ENCODE data around the gene MB21D2.
"Not testable (repeated sequence)": the region's sequence is repeated elsewhere in the genome, so short reads cannot be mapped to it uniquely, and the experiment has no call there.

MB21D2 gene

GRCh38 chr3:192917404-192918274, at the start of gene MB21D2:
TSS of gene MB21D2 (minus strand) at chr3:192917856. CDS start at chr3:192917840, 16 bp downstream.
- peak; percentile 28 for DNase-seq (ENCODE audit: low read depth)

DNA sequence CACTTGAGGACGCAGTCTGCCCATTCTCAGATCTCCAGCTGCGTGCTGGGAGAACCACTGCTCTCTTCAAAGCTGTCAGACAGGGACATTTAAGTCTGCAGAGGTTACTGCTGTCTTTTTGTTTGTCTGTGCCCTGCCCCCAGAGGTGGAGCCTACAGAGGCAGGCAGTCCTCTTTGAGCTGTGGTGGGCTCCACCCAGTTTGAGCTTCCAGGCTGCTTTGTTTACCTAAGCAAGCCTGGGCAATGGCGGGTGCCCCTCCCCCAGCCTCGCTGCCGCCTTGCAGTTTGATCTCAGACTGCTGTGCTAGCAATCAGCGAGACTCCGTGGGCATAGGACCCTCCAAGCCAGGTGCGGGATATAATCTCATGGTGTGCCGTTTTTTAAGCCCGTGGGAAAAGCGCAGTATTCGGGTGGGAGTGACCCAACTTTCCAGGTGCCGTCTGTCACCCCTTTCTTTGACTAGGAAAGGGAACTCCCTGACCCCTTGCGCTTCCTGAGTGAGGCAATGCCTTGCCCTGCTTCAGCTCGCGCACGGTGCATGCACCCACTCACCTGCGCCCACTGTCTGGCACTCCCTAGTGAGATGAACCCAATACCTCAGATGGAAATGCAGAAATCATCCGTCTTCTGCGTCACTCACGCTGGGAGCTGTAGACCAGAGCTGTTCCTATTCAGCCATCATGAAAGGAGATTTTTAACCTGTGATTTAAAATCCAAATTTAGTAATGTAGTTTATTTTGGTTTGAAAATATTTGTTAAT, 47.5 kb upstream of the MB21D2 start:
- DNase-seq (ENCODE audit: low read depth), result not testable (repeated sequence)

GRCh38 chr3:192959773-192960172, 42.1 kb upstream of the MB21D2 start:
- DNase-seq (ENCODE audit: low read depth), result no peak

- no peak for DNase-seq (ENCODE audit: low read depth)
Observed at GRCh38 chr3:192958219-192958872, 40.7 kb upstream of the MB21D2 start.

DNA sequence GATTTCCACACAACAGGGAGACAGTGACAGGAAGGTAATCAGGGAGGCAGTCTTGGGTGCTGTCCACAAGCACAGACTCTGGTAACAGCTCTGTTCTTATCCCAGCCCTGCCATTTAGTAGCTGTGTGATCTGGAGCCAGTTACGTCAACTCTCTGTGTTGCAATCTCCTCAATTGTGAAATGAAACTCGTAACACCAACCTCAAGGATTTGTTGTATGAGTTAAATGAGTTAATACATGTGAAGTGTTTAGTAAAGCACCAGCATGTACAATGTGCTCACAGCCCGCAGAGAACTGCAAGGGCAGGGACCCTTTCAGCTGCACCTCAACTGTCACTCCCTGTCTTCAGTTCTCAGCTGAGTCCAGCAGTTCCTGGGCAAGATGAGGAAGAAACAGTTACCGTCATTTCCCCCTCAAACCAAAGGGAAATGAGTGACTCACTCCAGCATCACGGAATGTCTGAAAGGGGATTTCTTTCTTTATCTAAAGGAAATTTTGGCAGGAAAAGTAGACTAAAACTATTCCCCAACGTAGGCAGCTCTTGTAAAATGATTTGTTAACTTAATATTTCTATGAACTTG, 39.9 kb upstream of the MB21D2 start:
- DNase-seq (ENCODE audit: low read depth), result no peak

GRCh38 chr3:192953926-192954325, 36.3 kb upstream of the MB21D2 start:
- DNase-seq (ENCODE audit: low read depth), result no peak

GRCh38 chr3:192947421-192947820, 29.8 kb upstream of the MB21D2 start:
- no peak for DNase-seq (ENCODE audit: low read depth)

DNA sequence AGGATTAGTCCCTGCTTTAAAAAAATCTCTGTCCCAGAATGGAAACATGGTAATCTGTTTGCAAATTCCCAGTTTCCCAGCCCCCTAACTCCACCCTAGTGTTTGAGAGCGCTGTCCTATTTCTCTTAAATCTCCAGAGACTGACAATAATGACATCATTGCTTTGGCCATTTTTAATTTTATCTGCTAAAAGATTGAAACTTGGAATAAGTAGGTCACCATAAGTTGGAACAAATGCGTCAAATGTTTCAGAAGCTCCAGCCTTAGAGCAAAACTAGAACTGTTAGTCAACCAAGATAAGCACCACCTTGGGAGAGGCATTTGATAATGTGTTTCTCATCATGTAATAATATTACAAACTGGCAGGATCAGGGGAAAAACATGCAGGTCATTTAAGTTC, 25.7 kb upstream of the MB21D2 start:
- no peak for DNase-seq (ENCODE audit: low read depth)

DNA sequence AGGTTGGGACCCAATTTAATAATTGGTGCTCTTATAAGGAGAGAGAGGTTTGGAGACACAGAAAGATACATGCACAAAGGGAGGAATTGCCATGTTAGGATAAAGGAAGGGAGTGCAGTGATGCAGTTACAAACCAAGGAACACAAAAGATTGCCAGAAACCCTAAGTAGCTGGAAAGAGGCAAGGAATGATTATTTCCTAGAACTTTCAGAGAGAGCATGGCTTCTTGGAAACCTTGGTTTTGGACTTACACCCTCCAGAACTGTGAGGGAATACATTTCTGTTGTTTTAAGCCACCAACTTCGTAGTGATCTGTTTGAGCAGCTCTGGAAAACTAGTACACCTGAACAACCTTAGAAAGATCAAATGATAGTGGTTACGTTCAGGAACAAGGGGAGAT, 25.0 kb upstream of the MB21D2 start:
- DNase-seq (ENCODE audit: low read depth), result no peak

- no peak for DNase-seq (ENCODE audit: low read depth)
Observed at GRCh38 chr3:192940129-192940528, 22.5 kb upstream of the MB21D2 start.

- no peak for DNase-seq (ENCODE audit: low read depth)
Observed at GRCh38 chr3:192935441-192935840, 17.8 kb upstream of the MB21D2 start.

GRCh38 chr3:192933779-192934460, 16.3 kb upstream of the MB21D2 start:
- DNase-seq (ENCODE audit: low read depth), result no peak

DNA sequence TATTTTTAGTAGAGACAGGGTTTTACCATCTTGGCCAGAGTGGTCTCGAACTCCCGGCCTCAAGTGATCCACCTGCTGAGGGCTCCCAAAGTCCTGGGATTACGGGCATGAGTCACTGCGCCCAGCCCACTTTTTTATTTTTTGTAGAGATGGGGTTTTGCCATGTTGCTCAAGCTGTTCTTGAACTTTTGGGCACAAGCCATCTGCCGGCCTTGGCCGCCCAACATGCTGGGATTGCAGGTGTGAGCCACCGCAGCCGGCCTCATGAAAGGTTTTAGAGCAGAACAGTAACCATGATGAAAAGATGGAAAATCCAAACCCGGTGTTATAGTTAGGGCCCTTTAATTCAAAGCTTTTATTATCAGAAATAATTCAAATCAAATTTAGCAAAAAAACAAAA, 15.6 kb upstream of the MB21D2 start:
- no peak for DNase-seq (ENCODE audit: low read depth)

DNA sequence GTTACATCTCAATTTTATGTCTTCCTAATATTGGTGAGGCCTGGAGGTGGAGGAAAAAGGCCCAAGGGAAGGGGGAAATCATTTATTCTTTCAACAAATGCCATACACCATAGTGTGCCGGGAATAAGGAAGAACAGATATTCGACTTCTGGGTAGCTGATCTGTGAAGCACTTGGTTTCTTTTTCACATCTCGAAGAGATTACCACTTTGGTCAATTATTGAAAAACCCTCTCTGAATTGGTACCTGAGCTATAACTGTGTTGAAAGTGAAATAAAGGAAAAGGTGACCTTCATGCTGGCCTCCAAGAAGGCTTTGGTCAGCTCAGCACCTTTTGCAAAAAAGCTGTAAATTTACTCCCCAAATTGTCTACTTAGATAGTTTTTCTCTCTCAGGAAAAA, 14.2 kb upstream of the MB21D2 start:
- DNase-seq (ENCODE audit: low read depth), result no peak

- no peak for DNase-seq (ENCODE audit: low read depth)
Observed at GRCh38 chr3:192930577-192930976, 12.9 kb upstream of the MB21D2 start.

GRCh38 chr3:192929755-192930547, 12.3 kb upstream of the MB21D2 start:
- no peak for DNase-seq (ENCODE audit: low read depth)

DNA sequence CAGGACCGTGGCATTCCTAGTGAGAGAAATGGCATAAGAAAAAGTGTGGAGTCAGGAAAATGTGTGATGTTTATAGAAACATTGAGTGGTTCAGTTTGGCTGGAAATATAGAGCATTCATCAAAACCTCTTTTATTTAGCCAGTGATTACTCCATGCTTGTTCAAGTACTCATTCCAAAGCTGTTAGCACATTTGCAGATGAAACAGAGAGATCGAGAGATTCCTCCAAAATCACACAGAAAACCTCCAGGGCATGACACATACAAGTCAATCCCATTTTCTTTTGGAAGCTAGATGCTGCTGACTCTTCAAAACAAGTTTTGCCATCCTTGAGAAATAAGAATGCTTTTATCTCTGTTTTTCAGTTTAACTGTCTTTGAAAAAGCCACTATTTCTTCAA, 11.5 kb upstream of the MB21D2 start:
- no peak for DNase-seq (ENCODE audit: low read depth)

DNA sequence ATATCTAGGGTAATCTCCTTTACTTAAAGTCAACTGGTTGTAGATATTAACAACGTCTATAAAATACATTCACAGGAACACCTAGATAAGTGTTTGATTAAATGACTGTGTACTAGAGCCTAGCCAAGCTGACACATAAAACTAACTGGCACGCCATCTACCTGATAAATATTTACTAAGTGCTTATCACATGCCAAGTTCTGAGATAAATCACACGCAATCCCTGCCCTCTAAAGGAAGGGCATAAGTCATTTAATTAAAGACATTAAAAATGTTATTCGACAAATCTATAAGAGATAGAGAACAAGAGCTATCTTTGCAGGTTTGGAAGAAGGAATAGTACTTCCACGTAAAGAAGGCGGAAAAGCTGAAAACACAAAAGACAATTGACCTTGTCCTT, 11.1 kb upstream of the MB21D2 start:
- DNase-seq (ENCODE audit: low read depth), result no peak

DNA sequence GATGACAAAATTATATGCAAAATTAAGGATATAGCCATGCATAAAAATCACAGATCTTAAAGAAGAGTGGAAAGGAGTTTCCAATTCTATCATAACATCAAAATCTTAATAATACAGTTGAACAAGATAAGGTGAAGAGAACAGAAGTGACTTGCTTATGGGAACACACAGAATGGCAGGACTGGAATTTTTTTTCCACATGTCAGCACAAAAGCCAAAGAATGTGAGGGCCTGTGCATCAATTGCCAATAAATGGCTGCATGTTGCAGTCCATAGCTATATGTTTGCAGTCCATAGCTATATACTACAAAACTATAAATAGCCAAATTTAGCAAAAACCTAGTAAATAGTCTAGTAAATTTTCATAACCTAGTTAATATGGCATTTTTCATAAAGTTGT, 10.4 kb upstream of the MB21D2 start:
- no peak for DNase-seq (ENCODE audit: low read depth)

DNA sequence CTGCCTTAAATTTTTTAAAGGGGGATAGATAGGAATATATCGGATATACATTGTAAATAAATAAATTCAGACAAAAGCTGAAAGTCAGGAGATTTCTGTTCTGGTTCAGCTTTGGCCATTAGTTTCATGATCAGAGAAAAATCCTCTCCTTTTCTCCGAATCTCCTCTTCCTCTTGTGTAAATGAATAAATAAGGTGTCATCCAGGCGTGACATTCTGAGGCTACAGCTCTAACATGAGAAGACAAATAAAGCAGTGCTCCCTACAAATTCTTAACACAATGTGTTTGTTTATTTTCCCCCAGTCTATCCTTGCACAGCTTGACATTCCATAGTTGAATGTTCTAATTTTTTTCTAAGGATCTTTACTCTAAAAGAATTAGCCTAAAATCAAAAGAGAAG, 9.4 kb upstream of the MB21D2 start:
- no peak for DNase-seq (ENCODE audit: low read depth)

DNA sequence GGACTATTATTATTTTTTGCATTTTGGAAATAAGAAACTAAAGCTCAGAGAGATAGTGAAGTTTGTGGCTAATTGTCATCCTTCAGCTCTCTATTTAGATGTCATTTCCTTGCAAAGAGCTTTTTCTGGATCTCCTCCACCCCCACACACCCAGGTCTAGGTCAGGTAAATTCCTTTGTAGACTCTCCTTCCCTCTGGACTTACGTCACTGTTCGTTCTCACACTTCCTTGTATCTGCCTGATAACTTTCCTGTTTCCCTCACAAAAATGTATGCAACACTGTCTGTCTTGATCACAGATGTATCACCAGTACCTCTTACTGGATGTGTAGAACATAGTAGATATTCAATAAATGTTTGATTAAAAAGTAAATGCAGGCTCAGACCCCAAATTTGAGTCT, 6.1 kb upstream of the MB21D2 start:
- no peak for DNase-seq (ENCODE audit: low read depth)
